OCI-LY7 (cell line): ENCODE measurements around the gene USP21.

Experiments used
- CTCF ChIP-seq: fragments of 200-600 bp; sonication (generic); conservative IDR thresholded peaks from 2 replicates; pipeline ENCODE4 v1.5.1; 2014; ENCODE audit warnings: mild to moderate bottlenecking, antibody characterized with exemption, low read length, moderate library complexity, mixed read lengths
- EZH2phosphoT487 ChIP-seq: fragments of 200-600 bp; sonication (generic); IDR thresholded peaks from 2 replicates; pipeline ENCODE4 v1.6.1; 2018; ENCODE audit warnings: low read depth, borderline replicate concordance, mild to moderate bottlenecking, mixed run types, antibody characterized with exemption, low read length, moderate library complexity, mixed read lengths

- TF ChIP-seq CTCF (no peak), EZH2phosphoT487 (no peak)
Measured at GRCh38 chr1:161173711-161174110, 14.4 kb downstream of the USP21 start.
